Right cardiac atrium (tissue), 5 donors: ENCODE measurements around the gene CCSER1. TPM values are rescaled to one million over a fixed set of nuclear protein-coding genes. Genes with fewer than 3 reads are reported as not detected.
"Not testable (repeated sequence)": the region's sequence is repeated elsewhere in the genome, so short reads cannot be mapped to it uniquely, and the experiment has no call there.

Experiments
- ATAC-seq, 2 donors: fragments of 200-7000 bp; cut with Tn5 transposase; one replicate each; pipeline versions ENCODE4 v1.8.0 to v1.9.1; 2020; ENCODE audit warnings: moderate library complexity in 2 of 2, mild to moderate bottlenecking in 1 of 2
- DNase-seq, 3 donors: peaks; one replicate each; pipeline ENCODE4 v3.0.0-alpha.2; 2020
- H3K27ac ChIP-seq: one replicate; pipeline ENCODE4 v1.5.1; 2013; ENCODE audit warnings: mild to moderate bottlenecking, low read length, control low read depth, moderate library complexity
- H3K27me3 ChIP-seq: one replicate; pipeline ENCODE4 v1.6.1; 2013; ENCODE audit not compliant: control insufficient read depth, insufficient read depth
- H3K4me1 ChIP-seq: one replicate; pipeline ENCODE4 v1.6.1; 2013; ENCODE audit warnings: low read length; ENCODE audit not compliant: control insufficient read depth, insufficient read depth
- H3K4me3 ChIP-seq: one replicate; pipeline ENCODE4 v1.5.1; 2013; ENCODE audit warnings: low read length, control low read depth
- H3K9me3 ChIP-seq: one replicate; pipeline ENCODE4 v1.6.1; 2013; ENCODE audit warnings: low read length; ENCODE audit not compliant: control insufficient read depth
- WGBS: extraction: QIAGEN DNeasy Blood & Tissue Kit; methylation state at CpG from one replicate; pipeline ENCODE4 v1.1.7; 2013; 5-methylcytosine and 5-hydroxymethylcytosine counted together
- intact Hi-C, 4 donors: fragments of 100-400 bp; cut with DNase I; formaldehyde crosslinking; loops; one replicate each; pipeline versions ENCODE4 v1.11.0 to v1.14.0; 2022 to 2023
- polyA plus RNA-seq: library from polyadenylated mRNA; stranded (reverse); fragments of 200-250 nt; gene quantifications from one replicate; pipeline ENCODE4 v1.2.3, GENCODE V29; 2013
- total RNA-seq, 4 donors: library from RNA; stranded (reverse); fragmentation: NEBNext Ultra II Directional; extraction: Animal tissue kit (Norgen Biotek cat#: 25700); gene quantifications; one replicate each; pipeline ENCODE4 v1.2.1, GENCODE V29; 2021
- donor health status: healthy with polysubstance abuse.
- donor health status: DM: no; HTN: yes; CAD: no.
- donor health status: DM: no; HTN: no; CAD: no.
- donor health status: DM: no; HTN: yes; CAD: no; lungs with severe emphysema.
- donor health status: DM: yes; HTN: yes; CAD: no.

CCSER1 gene
- total and polyA plus RNA-seq, 5 donors: 2.7 to 12.9 (median 10.4) TPM

DNA sequence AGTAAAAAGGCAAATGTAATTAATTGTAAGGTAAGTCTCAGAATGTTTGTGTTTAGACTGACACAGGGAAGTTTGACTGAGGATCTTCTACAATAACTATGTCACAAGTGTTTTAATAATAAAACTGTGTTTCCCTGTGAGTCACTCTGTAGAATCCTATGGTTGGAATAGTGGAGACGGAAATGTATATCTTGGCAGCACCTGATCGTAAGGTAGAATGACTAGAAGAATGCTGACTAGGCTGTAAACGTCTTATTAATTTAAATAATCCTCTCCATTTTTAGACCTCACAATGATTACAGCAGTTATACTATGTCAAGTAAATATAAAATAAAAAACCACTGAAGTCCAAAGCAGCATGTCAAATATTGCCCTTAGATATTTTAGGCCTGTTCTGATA lies 266.0 kb downstream of the CCSER1 start:
- WGBS: 85% methylated on average over 3 of the region's 3 CpGs
- intact Hi-C loops: no loop called here
- H3K9me3 ChIP-seq: no peaks in the 10 kb centered on the region
- H3K4me3 ChIP-seq: no peak overlapping the region
- H3K27me3 ChIP-seq: no peaks in the 10 kb centered on the region
- DNase-seq: no peak
- no peak for ATAC-seq
- no peaks in the 10 kb centered on the region for H3K4me1 ChIP-seq
- H3K27ac ChIP-seq: no peak overlapping the region

DNA sequence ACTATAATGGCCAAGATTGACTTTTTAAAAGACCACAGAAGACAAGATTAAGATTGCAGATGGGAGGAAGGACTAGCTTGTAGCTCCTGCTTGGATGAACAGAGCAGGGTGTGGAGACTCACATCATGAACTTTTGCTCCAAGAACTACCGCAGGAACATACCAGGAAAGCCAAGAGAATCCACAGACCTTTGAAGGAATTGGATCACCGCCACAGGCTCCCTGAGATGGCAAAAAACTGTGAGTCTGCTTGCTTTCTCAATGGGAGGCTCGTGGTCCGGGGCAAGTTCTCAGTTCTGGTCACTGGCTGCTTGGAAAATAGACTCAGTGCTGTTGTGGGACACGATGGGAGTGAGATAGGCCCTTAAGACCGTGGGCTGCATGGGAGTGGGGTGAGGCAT lies 276.6 kb downstream of the CCSER1 start:
- Histone ChIP-seq H3K9me3 (no peaks in the 10 kb centered on the region), H3K27me3 (no peaks in the 10 kb centered on the region), H3K4me3 (no peak overlapping the region), H3K27ac (no peak overlapping the region), H3K4me1 (no peaks in the 10 kb centered on the region)
- no peak for ATAC-seq
- no peak for DNase-seq
- 85% methylated on average over 6 of the region's 6 CpGs for WGBS
- intact Hi-C loops: no loop called here

DNA sequence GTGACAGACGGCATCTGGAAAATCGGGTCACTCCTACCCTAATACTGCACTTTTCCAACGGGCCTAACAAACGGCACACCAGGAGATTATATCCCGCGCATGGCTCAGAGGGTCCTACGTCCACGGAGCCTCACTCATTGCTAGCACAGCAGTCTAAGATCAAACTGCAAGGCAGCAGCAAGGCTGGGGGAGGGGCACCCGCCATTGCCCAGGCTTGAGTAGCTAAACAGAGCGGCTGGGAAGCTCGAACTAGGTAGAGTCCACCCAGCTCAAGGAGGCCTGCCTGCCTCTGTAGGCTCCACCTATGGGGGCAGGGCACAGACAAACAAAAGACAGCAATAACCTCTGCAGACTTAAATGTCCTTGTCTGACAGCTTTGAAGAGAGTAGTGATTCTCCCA lies 280.7 kb downstream of the CCSER1 start:
- H3K27me3 ChIP-seq, H3K27ac ChIP-seq, ATAC-seq, H3K4me3 ChIP-seq, H3K4me1 ChIP-seq, DNase-seq, intact Hi-C loops, H3K9me3 ChIP-seq: not testable (repeated sequence)
- 94% methylated on average over 11 of the region's 11 CpGs for WGBS

DNA sequence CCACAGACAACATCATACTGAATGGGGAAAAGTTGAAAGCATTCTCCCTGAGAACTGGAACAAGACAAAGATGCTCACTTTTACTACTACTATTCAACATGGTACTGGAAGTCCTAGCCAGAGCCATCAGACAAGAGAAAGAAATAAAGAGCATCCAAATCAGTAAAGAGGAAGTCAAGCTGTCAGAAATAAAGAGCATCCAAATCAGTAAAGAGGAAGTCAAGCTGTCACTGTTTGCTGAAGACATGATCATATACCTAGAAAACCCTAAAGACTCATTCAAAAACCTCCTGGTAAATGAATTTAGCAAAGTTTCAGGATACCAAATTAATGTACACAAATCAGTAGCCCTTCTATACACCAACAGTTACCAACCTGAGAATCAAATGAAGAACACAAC lies 285.6 kb downstream of the CCSER1 start:
- H3K27me3 ChIP-seq, H3K4me1 ChIP-seq, ATAC-seq, H3K27ac ChIP-seq, H3K9me3 ChIP-seq, intact Hi-C loops, DNase-seq, H3K4me3 ChIP-seq: not testable (repeated sequence)

DNA sequence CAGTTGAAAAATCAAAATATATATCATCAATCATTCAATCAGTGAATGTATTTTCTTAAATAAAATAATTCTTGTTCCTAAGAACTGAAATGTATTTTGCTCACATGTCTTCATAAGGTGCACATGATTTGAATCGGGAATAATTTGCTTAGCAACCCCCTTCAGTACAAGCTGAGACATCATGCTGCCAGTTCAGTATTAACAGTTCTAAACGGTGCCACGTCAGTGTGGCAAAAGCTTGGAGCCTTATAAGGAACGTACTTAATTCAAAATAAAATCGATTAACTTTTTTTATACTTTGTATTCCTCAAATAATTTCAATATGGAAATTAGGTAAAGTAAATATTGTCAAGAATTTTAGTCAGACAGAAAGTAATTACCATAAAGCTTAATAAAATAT lies 287.9 kb downstream of the CCSER1 start:
- no peak overlapping the region for H3K27ac ChIP-seq
- no peak for DNase-seq
- no peaks in the 10 kb centered on the region for H3K27me3 ChIP-seq
- H3K4me3 ChIP-seq: no peak overlapping the region
- WGBS: 84% methylated on average over 5 of the region's 5 CpGs
- H3K9me3 ChIP-seq: no peaks in the 10 kb centered on the region
- no peaks in the 10 kb centered on the region for H3K4me1 ChIP-seq
- no peak for ATAC-seq
- intact Hi-C loops: no loop called here

DNA sequence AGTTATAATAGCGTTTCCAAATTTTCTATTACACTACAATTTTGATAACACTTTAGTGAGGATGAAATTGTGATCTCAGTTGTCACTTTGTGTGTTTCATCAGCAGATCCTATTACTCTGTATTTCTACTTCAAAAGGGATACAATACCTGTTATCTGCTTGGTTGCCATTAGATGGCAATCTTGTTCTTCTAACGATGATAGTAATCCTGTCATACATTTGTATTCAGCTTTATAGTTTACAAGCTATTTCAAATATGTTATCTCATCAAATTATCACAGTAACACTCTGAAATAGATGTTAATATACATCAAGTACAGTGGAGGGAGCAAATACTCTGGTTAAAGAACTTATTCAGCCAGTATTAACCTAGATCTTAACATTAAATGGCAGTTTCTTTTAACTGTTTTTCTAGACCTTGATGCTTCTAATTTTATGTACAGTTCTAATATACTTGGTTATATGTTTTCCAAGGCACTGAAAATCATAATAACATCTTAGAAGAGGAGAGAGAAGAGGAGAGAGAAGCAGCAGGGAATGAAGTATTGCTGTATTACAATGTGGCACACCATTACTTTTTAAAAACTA lies 292.0 kb downstream of the CCSER1 start:
- no peak overlapping the region for H3K27ac ChIP-seq
- intact Hi-C loops: no loop called here
- WGBS: 6% methylated on average over 2 of the region's 2 CpGs
- ATAC-seq (no peak), DNase-seq (no peak)
- no peak overlapping the region for H3K4me3 ChIP-seq
- H3K27me3 ChIP-seq: no peaks in the 10 kb centered on the region
- H3K4me1 ChIP-seq: no peaks in the 10 kb centered on the region
- H3K9me3 ChIP-seq: no peaks in the 10 kb centered on the region

DNA sequence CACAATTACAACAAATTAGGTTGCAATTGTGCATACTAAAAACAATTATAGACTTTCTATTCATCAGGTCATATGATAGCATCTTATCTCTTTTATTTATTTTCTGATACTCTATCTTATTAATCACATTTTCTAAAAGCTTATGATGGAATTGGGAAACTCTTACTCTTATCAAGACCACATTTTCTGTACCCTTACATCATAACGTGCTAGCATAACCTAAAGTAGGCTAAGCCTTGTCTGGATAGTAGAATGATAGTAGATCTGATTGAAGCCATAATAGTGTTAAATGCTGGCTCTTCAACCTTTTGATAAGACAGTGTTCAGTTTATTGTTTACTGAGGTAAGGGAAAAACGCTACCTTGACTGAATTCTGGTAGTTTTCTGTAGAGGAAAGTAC lies 294.0 kb downstream of the CCSER1 start:
- 76% methylated on average over 2 of the region's 2 CpGs for WGBS
- H3K27ac ChIP-seq: no peak overlapping the region
- H3K4me1 ChIP-seq: no peaks in the 10 kb centered on the region
- ATAC-seq (no peak), DNase-seq (no peak)
- no peaks in the 10 kb centered on the region for H3K9me3 ChIP-seq
- intact Hi-C loops: no loop called here
- H3K27me3 ChIP-seq: no peaks in the 10 kb centered on the region
- H3K4me3 ChIP-seq: no peak overlapping the region

DNA sequence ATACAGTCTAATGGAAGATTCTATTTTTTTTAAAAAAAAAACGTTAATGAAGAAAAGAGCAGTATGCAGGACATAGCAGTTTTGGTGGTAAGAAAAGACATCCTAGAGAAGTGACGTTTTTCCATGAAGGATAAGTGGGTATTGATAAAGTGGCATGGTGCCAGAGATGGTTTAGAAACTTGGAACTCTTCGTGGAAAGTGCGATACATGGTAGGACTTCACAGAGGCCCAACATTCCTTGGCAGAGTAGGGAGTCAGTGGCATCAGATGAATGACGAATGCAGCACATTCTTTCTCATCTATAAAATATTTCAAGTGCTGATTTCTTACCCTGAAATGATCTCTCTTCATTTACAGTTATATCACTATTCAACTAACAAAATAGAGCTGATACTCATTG lies 298.7 kb downstream of the CCSER1 start:
- no peak for DNase-seq

DNA sequence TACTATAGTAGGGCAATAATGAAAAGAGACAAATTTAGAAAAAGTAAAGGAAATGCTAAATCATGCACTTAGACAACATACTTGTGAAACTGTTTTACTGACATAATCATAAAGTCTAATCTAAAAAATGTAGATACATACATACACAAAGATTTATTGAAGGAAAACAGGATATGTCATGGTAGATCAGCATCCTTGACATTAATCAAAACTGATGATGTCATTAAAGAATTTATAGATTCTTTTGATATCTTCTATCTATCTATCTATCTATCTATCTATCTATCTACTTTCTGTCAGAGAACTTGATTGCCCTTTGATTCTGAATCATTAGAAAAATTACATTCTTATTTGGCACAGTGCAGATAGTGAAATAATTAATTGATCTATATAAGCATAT lies 311.3 kb downstream of the CCSER1 start:
- no peak for DNase-seq
- no peak for ATAC-seq
- H3K4me1 ChIP-seq: no peaks in the 10 kb centered on the region
- H3K27me3 ChIP-seq: no peaks in the 10 kb centered on the region
- no peak overlapping the region for H3K4me3 ChIP-seq
- intact Hi-C loops: no loop called here
- no peak overlapping the region for H3K27ac ChIP-seq
- H3K9me3 ChIP-seq: no peaks in the 10 kb centered on the region

More for the DNA sequence above, 298.7 kb downstream of the CCSER1 start:
- H3K9me3 ChIP-seq: no peaks in the 10 kb centered on the region
- 53% methylated on average over 5 of the region's 5 CpGs for WGBS
- no peaks in the 10 kb centered on the region for H3K4me1 ChIP-seq
- ATAC-seq: no peak
- intact Hi-C loops: no loop called here
- no peak overlapping the region for H3K4me3 ChIP-seq
- no peaks in the 10 kb centered on the region for H3K27me3 ChIP-seq
- H3K27ac ChIP-seq: no peak overlapping the region

DNA sequence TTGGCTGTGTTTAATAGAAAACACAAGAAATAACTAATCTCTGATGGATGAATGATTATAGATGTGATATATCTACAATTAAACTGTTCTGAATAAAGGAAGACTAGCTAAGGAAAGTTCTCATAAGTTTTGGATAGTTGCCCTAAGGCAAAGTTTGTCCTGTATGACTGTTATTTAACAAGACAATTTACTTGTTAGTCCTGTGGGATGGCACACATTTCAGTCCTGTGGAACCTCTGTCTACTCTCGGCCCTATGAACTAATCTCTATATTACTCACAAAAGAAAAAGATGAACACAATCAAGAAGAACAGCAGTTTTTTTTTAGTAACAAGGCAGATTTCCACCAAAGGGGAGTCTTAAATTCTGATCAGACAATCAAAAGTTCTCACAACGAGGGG lies 314.6 kb downstream of the CCSER1 start:
- intact Hi-C loops: no loop called here
- no peaks in the 10 kb centered on the region for H3K4me1 ChIP-seq
- no peaks in the 10 kb centered on the region for H3K27me3 ChIP-seq
- no peak overlapping the region for H3K4me3 ChIP-seq
- DNase-seq (no peak), ATAC-seq (no peak)
- WGBS: 67% methylated on average over 2 of the region's 2 CpGs
- H3K27ac ChIP-seq: no peak overlapping the region
- no peaks in the 10 kb centered on the region for H3K9me3 ChIP-seq

DNA sequence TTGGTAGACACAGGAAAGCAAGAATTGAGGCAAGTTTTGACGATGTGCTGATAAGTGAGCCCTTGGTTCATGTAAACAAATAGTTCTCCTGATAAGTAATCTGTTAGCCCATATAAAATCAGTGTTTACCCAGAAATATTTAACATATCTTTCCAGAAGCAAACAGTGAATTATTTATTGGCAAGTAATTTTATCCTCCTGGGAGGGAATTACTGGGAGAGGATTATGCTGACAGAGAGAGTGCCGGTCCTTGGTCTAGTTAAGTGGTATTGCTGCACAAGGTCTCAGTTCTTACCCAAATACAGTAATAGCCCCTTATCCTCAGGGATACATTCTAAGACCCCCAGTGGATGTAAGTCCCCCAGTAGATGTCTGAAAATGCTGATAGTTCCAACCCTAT lies 315.4 kb downstream of the CCSER1 start:
- Histone ChIP-seq H3K27me3 (no peaks in the 10 kb centered on the region), H3K4me1 (no peaks in the 10 kb centered on the region), H3K9me3 (no peaks in the 10 kb centered on the region), H3K27ac (no peak overlapping the region), H3K4me3 (no peak overlapping the region)
- ATAC-seq: no peak
- intact Hi-C loops: no loop called here
- WGBS: 59% methylated on average over 2 of the region's 2 CpGs
- no peak for DNase-seq

DNA sequence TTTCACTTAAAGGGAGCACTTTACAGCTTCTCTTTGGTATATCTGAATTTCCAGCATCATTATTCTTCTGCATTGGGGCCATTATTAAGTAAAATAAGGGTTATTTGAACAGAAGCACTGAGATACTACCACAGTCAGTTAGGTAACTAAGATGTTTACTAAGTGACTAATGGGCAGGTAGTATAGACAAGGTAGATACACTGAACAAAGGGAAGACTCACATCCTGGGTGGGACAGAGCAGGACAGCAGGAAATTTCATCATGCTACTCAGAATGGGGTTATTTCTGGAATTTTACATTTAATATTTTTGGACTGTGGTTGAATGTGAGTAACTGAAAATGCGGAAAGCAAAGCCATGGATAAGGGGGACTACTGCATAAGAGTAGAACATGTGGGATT lies 316.0 kb downstream of the CCSER1 start:
- Histone ChIP-seq H3K4me3 (no peak overlapping the region), H3K9me3 (no peaks in the 10 kb centered on the region), H3K27ac (no peak overlapping the region), H3K27me3 (no peaks in the 10 kb centered on the region), H3K4me1 (no peaks in the 10 kb centered on the region)
- 94% methylated on average over 1 of the region's 1 CpG for WGBS
- intact Hi-C loops: no loop called here
- no peak for DNase-seq
- ATAC-seq: no peak
